Measurements from ENCODE around the gene HSPB7.

- TF ChIP-seq CTCF (IDR thresholded peaks at IDR 0.05; ENCODE audit: low read length) (0 out of 2 replicates have a peak, but pooled peaks have one; percentile 13), EZH2 (IDR thresholded peaks at IDR 0.05; ENCODE audit: borderline replicate concordance, low read length) (no peak)
These were observed at the start of gene HSPB7 for GRCh38 chr1:16017461-16018303.

Data from OCI-LY1 (cell line).